Stimulated activated CD4-positive, alpha-beta T cell treated with anti-CD3 and anti-CD28 coated beads, Interleukin-4, amount 100 ng/mL, for 48 hours (primary cell): Measurements from ENCODE around the gene PBX3.

Experiments used
- DNase-seq, 2 donors: peaks; one replicate each; pipeline ENCODE4 v3.0.0-alpha.2; 2020; ENCODE audit warnings: low read depth in 2 of 2

The PBX3 gene

DNA sequence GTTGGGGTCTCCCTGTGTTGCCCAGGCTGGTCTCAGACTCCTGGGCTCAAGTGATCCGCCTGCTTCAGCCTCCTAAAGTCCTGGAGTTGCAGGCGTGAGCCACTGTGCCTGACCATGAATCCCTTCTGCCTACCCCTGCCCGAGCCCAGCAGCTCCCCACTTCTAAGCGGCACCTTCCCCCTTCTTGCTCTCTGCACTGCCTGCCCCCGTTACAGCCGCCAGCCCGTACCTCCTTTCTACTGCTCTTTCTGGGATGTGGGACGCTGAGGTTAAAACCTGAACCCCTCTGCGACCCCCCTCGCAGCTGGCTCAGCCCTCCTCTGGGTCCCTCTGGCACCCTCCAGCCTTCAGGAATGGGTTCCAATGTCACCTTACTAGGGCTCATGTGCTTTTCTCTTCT, 249.6 kb downstream of the PBX3 start:
- no peak for DNase-seq

DNA sequence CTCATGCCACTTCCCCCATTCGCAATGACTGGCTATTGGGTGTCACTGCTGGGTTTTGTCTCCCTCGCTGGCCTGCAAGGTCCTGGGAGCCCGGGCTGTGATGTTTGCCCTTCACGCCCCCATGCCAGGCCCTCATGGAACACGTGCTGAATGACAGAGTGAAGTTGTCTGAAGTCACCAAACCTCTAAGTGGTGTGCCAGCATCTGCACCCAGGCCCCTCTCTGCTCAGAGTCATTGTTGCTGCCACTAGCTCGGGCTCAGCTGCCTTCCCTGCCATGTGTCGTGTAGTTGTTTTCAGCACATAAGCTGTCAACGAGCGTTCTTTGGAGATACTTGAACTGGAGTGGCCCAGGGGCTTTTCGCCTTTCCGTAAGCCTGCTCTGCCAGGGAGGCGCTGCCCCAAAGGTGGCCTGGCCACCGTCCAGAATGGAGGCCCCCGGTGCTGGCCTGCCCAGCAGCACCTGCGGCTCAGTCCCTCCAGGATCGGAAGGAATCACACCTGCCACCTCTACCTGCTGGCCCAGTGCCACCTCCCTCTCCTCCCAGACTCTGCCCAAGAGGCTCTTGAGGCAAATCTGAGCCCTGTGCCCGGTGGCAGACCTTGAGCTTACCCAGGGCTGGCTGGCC, 250.1 kb downstream of the PBX3 start:
- no peak for DNase-seq

DNA sequence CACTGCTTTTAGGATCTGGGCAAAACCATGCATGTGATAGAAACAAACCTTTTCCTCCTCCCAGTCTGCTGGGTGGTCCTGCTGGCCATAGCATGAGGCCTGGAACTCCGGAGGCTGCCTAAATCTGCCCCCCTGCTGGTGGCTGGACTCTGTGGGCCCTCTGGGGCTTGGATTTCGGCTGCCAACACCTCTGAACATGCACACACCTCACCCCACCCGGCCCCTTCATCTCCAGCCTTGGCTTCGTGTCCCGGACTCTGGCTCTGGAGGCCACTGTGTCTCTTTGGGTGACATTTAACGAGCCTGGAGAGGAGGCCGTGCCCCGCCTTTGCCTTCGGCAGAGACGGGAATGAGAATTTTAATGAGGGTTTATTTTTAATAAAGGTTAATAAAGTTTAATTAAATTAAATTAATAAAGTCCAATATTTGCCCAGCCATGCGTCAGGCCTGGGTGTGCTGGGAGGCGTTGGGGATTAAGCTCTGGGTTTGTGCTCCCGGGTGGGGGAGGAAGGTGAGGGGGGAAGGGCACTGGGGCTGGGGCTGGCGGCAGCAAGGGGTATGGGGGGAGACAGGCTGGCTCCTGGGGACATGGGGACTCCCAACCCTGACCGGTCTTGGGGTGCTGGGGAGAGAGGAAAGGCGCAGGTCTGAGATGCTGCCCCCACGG, 251.8 kb downstream of the PBX3 start:
- DNase-seq, result no peak

DNA sequence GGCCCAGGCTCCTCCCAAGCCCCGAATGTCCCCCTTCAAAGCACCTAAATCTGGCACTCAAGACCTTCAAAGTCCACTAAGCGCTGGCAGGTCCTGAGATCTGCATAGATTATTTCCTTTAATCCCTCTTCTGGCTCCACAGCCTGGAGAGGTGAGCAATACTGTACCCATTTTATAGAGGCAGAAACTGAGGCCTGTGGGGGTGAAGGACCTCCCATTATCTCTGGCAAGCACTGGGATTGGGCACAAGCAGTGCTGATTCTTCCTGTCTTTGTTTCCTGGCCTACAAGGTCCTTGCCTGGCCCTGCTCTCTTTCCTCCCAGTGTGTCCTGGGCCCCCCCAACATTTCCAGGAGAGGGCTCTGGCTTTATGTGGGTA, 252.3 kb downstream of the PBX3 start:
- no peak for DNase-seq

DNA sequence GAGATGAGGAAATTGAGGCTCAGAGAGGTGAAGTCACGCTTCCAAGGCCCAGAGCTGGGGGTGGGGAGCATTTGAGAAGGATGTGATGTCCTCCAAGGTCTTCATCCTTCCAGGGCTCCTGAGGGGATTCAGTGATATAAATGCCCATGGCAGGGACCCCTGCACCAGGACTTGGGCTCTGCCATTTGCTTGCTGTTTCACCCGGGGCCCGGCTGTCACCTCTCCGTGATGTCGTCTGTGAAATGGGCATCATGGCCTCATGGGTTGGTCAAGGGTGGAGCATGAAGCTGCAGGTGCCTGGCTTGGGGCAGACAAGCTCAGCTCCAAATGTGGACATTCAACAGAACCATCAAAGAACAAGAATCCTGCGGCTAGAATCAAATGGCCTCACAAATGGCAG, 253.1 kb downstream of the PBX3 start:
- no peak for DNase-seq

DNA sequence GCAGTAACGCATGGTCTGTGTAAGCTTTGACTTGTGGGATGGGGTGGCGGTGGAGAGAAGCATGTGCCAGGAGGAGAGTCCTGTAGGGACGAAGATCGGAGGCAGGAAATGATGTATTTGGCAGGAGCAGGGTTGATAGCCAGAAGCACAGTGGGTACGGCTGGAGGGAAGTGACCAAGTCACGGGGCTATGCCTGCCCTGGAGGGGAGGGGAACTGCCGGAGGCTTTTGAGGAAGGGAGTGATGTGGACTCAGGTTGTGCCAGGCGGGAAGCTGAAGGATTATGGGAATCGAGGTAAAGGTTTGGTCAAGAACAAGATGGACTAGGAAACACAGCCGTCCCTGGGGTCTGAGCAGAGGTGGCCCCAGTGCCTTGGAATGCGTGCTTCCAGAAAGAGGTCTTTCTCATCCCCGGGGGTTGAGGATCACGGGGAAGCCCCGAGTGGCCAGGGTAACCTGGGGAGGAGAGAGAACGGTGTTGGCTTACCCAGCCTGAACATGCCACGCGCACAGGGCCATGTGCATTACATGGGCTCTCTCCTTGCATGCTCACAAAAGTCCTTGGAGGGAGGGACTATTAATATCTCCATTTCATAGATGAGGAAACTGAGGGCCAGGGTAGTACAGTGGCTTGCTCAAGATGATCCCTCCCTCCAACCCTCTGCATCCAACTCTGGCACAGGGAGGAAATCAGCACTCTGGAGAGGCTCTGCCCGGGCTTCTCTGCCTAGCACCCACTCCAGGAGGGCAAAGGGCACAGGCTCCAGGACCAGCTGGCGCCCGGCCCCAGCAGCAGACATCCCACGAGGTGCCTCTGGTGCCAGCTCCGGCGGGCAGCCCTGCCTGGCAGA, 253.8 kb downstream of the PBX3 start:
- no peak for DNase-seq

DNA sequence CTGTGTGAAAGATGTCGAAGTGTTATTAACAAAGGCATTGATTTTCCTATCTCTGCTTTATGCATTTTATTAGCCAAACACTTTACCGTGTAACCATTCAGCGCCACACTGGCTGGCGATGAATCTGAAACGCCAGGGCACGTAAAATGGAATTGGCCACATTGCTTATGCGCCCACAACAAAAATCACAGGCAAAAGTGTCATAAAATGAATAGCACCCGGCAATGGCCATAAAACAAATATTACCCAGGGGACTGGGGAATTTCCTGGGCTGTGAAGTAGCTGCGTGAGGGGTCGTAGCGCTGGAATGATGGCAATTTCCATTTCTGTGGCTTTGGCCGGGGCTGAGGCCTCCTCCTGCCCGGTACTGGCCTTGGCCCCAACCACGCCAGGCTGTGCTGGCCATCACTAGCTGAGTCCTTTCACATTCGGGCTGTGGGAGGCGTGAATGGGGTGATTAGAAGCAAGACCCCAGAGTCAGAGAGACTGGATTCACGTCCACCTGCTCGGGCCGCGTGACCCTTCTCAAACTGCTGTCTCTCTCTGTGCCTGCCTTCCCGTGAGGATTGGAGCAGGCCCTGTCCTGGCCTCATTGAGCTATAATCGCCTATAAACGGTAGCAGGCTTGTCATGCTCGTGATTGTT, 254.5 kb downstream of the PBX3 start:
- DNase-seq, result no peak

DNA sequence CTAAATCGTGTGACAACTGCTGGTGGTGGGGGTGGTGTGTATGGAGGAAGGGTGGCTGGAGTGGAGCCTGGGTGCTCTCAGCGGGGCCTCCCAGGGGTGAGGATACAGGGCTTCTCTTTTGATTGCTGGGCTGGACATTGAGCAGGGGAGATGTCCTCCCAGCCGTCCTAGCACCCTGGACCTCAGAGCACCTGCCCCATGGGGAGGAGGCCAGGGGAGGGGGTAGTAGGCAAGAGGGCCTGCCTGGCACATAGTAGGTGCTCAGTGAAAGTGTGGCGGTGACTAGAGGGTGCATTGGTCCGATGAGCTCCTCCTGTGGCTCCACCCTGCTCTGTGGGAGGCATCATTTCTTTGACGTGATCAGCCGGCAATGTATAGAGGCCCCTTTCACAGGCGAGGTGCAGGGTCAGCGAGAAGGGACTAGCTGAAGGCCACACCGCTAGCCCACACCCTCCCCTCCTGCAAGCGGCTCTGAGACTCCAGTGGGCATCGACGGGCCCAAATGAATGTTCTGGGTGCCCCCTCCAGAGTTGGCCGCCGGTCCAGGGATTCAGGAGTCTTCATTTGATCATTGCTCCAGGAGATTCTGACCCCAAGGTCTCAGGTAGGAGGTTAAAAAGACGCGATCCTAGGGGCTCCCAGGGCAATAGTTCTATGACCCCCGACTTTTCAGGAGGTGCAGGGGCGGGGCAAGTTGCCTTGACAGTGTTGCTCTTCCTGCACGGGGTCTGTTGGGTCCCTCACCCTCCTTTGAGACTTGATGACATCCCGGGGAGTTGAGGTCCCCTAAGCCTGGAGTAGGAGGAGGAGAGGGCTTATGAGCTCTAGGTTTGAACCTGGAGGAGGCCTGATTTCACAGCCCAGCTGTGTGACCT, 255.5 kb downstream of the PBX3 start:
- no peak for DNase-seq

DNA sequence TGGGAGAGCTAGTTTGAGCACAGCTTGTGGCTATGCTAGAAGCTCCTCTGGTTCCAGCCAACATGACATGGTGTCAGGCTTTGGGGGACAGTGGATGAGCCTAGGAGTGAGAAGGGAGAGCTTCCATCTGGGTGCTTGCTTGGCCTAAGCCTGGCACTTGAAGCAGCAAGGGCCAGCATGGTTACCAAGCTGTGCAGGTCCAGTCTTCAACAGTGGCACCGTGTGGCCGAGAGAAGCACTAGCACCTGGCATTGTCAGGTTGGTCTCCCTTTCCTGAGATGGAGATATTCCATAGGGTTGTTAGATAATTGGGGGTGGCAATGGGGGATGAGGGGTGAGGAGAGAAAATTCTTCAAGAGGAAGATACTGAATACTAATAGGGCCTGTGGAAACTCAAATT, 261.9 kb downstream of the PBX3 start:
- no peak for DNase-seq

DNA sequence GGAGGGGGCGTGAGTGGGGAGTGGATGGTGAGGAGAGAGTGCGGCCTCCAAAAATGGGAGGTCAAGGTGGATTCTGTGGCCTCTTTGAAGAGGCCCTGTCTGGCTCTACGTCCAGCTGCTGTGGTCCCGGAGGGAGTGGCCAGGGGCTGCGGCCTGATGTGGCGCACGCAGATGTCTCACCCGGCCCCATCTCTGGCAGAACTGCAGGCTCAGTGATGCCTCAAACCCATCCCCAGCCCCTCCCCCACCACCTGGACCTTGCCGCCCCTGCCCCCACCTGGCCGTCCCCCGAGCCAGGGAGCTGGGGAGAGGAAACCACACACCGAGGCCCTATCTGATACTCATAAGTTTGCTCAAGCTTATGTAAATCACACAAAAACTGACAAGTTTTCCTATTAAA, 267.6 kb downstream of the PBX3 start:
- DNase-seq, result no peak

DNA sequence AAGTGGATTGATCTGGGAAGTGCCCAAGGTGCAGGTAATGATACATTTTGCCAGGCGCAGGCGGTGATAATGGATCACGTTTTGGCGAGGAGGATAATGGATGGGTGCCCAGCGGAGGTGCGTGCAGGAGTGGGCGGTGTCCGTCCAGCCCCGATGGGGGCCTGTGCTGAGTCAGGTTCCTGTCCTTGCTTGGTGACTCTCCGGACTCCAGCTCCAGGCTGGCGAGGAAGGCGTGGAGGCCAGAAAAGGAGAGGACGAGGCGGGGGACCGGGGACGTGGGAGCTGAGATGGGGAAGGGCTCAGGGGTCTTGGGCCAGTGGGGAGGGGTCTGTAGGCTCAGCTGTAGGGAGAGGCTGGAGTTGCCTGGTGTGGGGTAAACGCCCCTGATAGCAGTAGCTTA, 268.3 kb downstream of the PBX3 start:
- no peak for DNase-seq

DNA sequence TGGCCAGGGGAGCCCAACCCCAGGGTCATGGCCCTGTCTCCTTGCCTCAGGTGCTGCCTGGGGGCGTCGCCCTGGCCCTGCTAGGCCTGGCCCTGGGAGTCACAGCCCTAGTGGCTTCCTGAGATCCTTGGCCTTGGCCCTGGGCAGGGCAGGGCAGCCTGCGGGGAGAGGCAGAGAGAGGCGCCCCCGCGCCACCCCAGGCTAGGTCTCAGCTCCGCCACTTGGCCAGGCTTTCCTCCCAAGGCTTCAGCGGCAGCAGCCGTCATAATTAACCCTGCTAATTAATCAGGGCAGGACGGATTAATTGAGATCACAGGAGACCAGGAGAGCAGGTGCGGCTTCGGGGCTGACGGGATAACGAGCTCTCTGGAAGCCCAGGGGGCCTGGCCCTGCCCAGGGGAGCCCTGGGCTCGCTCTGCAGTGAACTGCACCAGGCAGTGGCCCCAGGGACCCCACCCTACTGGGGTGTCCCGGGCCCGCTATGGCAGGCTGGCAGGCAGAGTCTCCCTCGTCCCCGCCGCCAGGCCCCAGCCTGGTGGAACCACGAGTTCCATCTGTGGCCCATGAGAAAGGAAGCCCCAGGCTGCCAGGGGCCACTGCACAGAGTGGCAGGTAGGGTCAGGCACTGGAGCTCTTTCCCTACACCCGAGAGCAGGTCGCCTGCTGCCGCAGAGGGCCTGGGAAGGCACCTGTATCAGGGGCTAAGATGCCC, 269.6 kb downstream of the PBX3 start:
- DNase-seq, result no peak
